K562 (cell line): ENCODE data around the gene GNB2. TPM values are rescaled to one million over a fixed set of nuclear protein-coding genes. Genes with fewer than 3 reads are reported as not detected.
A peak's percentile ranks its signal among the peaks of the same experiment; 100 is the strongest.

Experiments used
- CHCHD3 ChIP-seq: fragments of 250-450 bp; sonication (Bioruptor Pico); IDR thresholded peaks from 2 replicates; pipeline ENCODE4 v2.1.2; 2022; ENCODE audit warnings: mild to moderate bottlenecking
- CHD1 ChIP-seq: fragments of 200-600 bp; sonication (generic); IDR thresholded peaks from one replicate; pipeline ENCODE4 v1.6.1; 2012; ENCODE audit warnings: mild to moderate bottlenecking, moderate library complexity, low read length, inconsistent platforms
- ETS2 ChIP-seq: IDR thresholded peaks from 2 replicates; pipeline ENCODE4 v1.6.1; 2016; ENCODE audit warnings: borderline replicate concordance, missing genetic modification characterization, mild to moderate bottlenecking, moderate library complexity, missing compliant biosample characterization; ENCODE audit not compliant: poor library complexity, severe bottlenecking
- HDGF ChIP-seq: fragments of 450-650 bp; IDR thresholded peaks from 2 replicates; pipeline ENCODE4 v1.6.1; 2016
- HSF4 ChIP-seq: fragments of 250-450 bp; sonication (Bioruptor Pico); IDR thresholded peaks from 2 replicates; pipeline ENCODE4 v2.1.2; 2022; ENCODE audit warnings: mild to moderate bottlenecking, moderate library complexity, borderline replicate concordance
- KDM2B ChIP-seq: fragments of 250-450 bp; sonication (Bioruptor Pico); IDR thresholded peaks from 2 replicates; pipeline ENCODE4 v1.8.0; 2021; ENCODE audit warnings: mild to moderate bottlenecking, moderate library complexity
- KDM5B ChIP-seq: fragments of 200-600 bp; sonication (generic); IDR thresholded peaks from 2 replicates; pipeline ENCODE4 v1.6.1; 2012; ENCODE audit warnings: low read depth, mild to moderate bottlenecking, moderate library complexity, low read length, control low read depth, inconsistent platforms; ENCODE audit not compliant: insufficient replicate concordance
- MTF1 ChIP-seq: fragments of 250-450 bp; sonication (Bioruptor Pico); IDR thresholded peaks from 2 replicates; pipeline ENCODE4 v1.9.0; 2021; ENCODE audit warnings: moderate library complexity, mild to moderate bottlenecking, inconsistent platforms, borderline replicate concordance
- PHB ChIP-seq: fragments of 250-450 bp; sonication (Bioruptor Pico); IDR thresholded peaks from 2 replicates; pipeline ENCODE4 v1.5.0; 2021
- PYGO2 ChIP-seq: fragments of 450-650 bp; IDR thresholded peaks from 2 replicates; pipeline ENCODE4 v1.6.1; 2016; ENCODE audit warnings: mild to moderate bottlenecking, missing genetic modification characterization, moderate library complexity, missing compliant biosample characterization
- RUNX1 ChIP-seq: sonication (generic); IDR thresholded peaks from 2 replicates; pipeline ENCODE4 v1.6.1; 2016; ENCODE audit warnings: antibody characterized with exemption, low read depth
- SRF ChIP-seq, 2 experiments: fragments of 250-450, 450-650 bp in 1 of 2; sonication (Bioruptor Pico) in 1 of 2; sonication (generic) in 1 of 2; formaldehyde crosslinking; IDR thresholded peaks; 2 replicates each; pipeline versions ENCODE4 v1.5.0 to v1.5.1; 2020 to 2022; ENCODE audit warnings: mild to moderate bottlenecking in 1 of 2, missing genetic modification reagents in 1 of 2
- SRSF7 ChIP-seq: fragments of 200-400 bp; formaldehyde crosslinking; optimal IDR thresholded peaks from 2 replicates; pipeline ENCODE3; 2017; ENCODE audit warnings: mild to moderate bottlenecking, low read depth, low read length
- TFAP4 ChIP-seq: sonication (generic); formaldehyde crosslinking; IDR thresholded peaks from 2 replicates; pipeline ENCODE4 v1.8.0; 2022; ENCODE audit warnings: missing genetic modification reagents, mild to moderate bottlenecking, moderate library complexity, borderline replicate concordance
- ZBTB11 ChIP-seq, 3 experiments: fragments of 200-800 bp in 1 of 3; fragments of 250-450 bp in 1 of 3; fragments of 450-650 bp in 1 of 3; sonication (Bioruptor Pico) in 1 of 3; sonication (Bioruptor generic) in 1 of 3; formaldehyde crosslinking in 1 of 3; IDR thresholded peaks; 2 replicates each; pipeline versions ENCODE4 v1.6.1 to v1.8.0; 2016 to 2022; ENCODE audit warnings: mild to moderate bottlenecking in 2 of 3, missing genetic modification characterization in 2 of 3, missing compliant biosample characterization in 1 of 3, moderate library complexity in 1 of 3
- ZBTB8A ChIP-seq: fragments of 450-650 bp; IDR thresholded peaks from 2 replicates; pipeline ENCODE4 v1.6.1; 2018; ENCODE audit warnings: mild to moderate bottlenecking, moderate library complexity; ENCODE audit not compliant: partially characterized antibody
- ZNF174 ChIP-seq: fragments of 250-450 bp; sonication (Bioruptor Pico); IDR thresholded peaks from 2 replicates; pipeline ENCODE4 v1.4.0; 2020; ENCODE audit warnings: mild to moderate bottlenecking
- ZNF699 ChIP-seq: fragments of 250-450 bp; sonication (Bioruptor Pico); IDR thresholded peaks from 2 replicates; pipeline ENCODE4 v1.8.0; 2021; ENCODE audit warnings: mild to moderate bottlenecking, moderate library complexity; ENCODE audit not compliant: insufficient replicate concordance
- polyA plus RNA-seq, 8 experiments: library from polyadenylated mRNA; depleted of rRNA in 4 of 8; stranded (reverse) in 5 of 8; unstranded in 3 of 8; fragments of >200 nt; fragmentation: Nextera tagmentation in 2 of 8; fragmentation: Illumina TruSeq in 1 of 8; extraction: Ambion mirVana in 2 of 8; extraction: Trizol in 1 of 8; gene quantifications; 2 replicates each; pipeline versions ENCODE4 v1.2.1 to v1.2.3, GENCODE V29; 2011 to 2014; ENCODE audit warnings: inconsistent platforms in 1 of 8, missing spikeins in 1 of 8
- total RNA-seq, 7 experiments: library from RNA; depleted of rRNA in 6 of 7; stranded (reverse); fragments of >200 nt in 6 of 7; fragmentation: Illumina TruSeq in 2 of 7; extraction: Trizol in 2 of 7; gene quantifications; 2 replicates each; pipeline versions ENCODE4 v1.2.1 to v1.2.3, GENCODE V29; 2011 to 2021; ENCODE audit warnings: low replicate concordance in 1 of 7
- TF ChIP-seq, protein P1 (sequence below): fragments of 250-450 bp; sonication (Bioruptor Pico); IDR thresholded peaks from 2 replicates; pipeline ENCODE4 v1.4.0; 2020; ENCODE audit warnings: mild to moderate bottlenecking, moderate library complexity
- TF ChIP-seq, protein P2 (sequence below), 2 experiments: IDR thresholded peaks; 2 replicates each; pipeline ENCODE4 v1.6.1; 2012; ENCODE audit warnings: improper control_type of control experiment in 2 of 2, low read depth in 2 of 2, low read length in 2 of 2, borderline replicate concordance in 1 of 2

GNB2 gene
- total and polyA plus RNA-seq, 9 of the 15 experiments (the other 6 are each of a cell fraction or from before 2014, with no cell fraction given): 0.65 to 320 (median 104) TPM

DNA sequence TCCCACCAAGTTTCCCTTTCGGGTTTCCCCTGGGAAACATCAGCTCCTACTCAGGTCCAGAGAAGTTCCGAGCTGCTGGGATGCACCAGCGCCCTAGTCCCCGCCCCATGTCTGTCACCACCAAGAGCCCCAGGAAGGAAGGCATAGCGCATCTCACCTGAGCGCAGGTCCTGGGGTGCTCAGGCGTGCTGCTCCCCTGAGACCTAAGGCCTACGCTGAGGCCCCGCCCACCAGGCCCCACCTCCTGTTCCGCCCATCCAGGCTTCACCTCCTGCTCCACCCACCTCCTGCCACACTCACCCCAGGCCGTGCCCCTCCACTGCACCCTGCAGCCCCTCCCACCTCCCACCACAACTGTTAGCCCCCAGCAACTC is 31.0 kb upstream of the GNB2 start (continued):
- no peak for TF ChIP-seq RUNX1
- no peak for TF ChIP-seq ZNF174 (CRISPR knock-in tag)
- peak; percentile 6 for TF ChIP-seq KDM5B
- no peak for TF ChIP-seq ZNF699
- TF ChIP-seq ZBTB11 (CRISPR knock-in tag; IDR thresholded peaks at IDR 0.05): peak in 1 of 3 experiments; percentile 68; a peak in 1 of 6 replicates
- no peak for TF ChIP-seq ETS2
- TF ChIP-seq MTF1 (CRISPR knock-in tag): no peak
- TF ChIP-seq, protein P1, sequence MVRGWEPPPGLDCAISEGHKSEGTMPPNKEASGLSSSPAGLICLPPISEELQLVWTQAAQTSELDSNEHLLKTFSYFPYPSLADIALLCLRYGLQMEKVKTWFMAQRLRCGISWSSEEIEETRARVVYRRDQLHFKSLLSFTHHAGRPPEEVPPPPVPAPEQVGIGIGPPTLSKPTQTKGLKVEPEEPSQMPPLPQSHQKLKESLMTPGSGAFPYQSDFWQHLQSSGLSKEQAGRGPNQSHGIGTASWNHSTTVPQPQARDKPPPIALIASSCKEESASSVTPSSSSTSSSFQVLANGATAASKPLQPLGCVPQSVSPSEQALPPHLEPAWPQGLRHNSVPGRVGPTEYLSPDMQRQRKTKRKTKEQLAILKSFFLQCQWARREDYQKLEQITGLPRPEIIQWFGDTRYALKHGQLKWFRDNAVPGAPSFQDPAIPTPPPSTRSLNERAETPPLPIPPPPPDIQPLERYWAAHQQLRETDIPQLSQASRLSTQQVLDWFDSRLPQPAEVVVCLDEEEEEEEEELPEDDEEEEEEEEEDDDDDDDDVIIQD (CRISPR knock-in tag): no peak
- no peak for TF ChIP-seq SRSF7
- TF ChIP-seq, protein P2, sequence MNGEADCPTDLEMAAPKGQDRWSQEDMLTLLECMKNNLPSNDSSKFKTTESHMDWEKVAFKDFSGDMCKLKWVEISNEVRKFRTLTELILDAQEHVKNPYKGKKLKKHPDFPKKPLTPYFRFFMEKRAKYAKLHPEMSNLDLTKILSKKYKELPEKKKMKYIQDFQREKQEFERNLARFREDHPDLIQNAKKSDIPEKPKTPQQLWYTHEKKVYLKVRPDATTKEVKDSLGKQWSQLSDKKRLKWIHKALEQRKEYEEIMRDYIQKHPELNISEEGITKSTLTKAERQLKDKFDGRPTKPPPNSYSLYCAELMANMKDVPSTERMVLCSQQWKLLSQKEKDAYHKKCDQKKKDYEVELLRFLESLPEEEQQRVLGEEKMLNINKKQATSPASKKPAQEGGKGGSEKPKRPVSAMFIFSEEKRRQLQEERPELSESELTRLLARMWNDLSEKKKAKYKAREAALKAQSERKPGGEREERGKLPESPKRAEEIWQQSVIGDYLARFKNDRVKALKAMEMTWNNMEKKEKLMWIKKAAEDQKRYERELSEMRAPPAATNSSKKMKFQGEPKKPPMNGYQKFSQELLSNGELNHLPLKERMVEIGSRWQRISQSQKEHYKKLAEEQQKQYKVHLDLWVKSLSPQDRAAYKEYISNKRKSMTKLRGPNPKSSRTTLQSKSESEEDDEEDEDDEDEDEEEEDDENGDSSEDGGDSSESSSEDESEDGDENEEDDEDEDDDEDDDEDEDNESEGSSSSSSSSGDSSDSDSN (IDR thresholded peaks at IDR 0.05; ENCODE audit: borderline replicate concordance in 1 of 2, low read depth in 2 of 2, low read length in 2 of 2): no peak
- TF ChIP-seq SRF (CRISPR knock-in tag; IDR thresholded peaks at IDR 0.05): no peak
- no peak for TF ChIP-seq TFAP4
- no peak for TF ChIP-seq CHCHD3 (CRISPR knock-in tag)
- no peak for TF ChIP-seq HSF4 (CRISPR knock-in tag)
- TF ChIP-seq ZBTB8A: no peak
- no peak for TF ChIP-seq CHD1
- no peak for TF ChIP-seq PHB (CRISPR knock-in tag)
- TF ChIP-seq HDGF: 0 out of 2 replicates have a peak, but pooled peaks have one; percentile 64
- TF ChIP-seq PYGO2 (tag): no peak
- TF ChIP-seq KDM2B (CRISPR knock-in tag): no peak
